Activated CD8-positive, alpha-beta memory T cell treated with anti-CD3 and anti-CD28 coated beads for 4 hours (primary cell): ENCODE results near the gene ENSA.
"Not testable (repeated sequence)": the region's sequence is repeated elsewhere in the genome, so short reads cannot be mapped to it uniquely, and the experiment has no call there.

Experiments used
- DNase-seq, 2 donors: peaks; one replicate each; pipeline ENCODE4 v3.0.0-alpha.2; 2020; ENCODE audit warnings: low read depth in 2 of 2

The ENSA gene, protein sequence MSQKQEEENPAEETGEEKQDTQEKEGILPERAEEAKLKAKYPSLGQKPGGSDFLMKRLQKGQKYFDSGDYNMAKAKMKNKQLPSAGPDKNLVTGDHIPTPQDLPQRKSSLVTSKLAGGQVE

DNA sequence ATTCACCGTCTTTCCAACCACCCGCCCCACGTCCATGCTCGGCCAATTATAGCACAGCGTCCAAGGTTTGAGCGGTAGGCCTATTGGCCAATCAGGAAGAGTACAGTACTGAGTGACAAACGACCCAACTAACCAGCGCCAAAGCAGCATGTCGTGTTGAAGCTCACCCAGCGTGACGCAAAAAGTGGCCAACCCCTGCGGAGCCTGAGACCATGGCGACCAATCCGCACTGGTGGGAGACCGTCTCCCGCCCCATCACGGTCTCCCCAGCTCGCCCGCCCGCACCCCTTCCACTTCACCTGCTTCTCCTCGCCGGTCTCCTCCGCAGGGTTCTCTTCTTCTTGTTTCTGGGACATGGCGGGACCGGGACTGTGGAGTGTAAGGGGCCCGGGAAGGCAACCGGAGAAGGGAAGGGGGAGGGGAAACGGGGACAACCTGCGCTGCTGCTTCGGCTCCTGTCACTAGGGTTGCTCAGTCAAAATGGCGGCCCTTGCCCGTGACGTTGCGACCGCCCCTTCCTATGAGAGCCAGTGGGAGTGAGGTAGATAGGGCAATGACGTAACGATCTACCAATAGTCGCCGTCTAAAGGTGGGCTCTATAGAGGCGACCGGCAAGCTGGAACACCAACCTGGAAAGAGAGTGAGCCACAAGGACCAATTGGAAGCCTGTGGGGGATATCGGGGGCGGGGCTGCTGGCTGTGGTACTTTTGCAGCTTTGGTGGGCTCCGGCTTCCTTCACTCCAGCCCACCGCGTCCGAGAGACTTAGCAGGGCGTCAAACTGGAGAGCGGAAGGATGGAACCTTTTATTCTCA lies at the start of gene ENSA:
Gene ENSA, minus strand, starts transcription at position 498 of the 814 bp plus-strand sequence. Its CDS starts 142 bp downstream, at position 356.
- peak; percentile 89 to 94 for DNase-seq

DNA sequence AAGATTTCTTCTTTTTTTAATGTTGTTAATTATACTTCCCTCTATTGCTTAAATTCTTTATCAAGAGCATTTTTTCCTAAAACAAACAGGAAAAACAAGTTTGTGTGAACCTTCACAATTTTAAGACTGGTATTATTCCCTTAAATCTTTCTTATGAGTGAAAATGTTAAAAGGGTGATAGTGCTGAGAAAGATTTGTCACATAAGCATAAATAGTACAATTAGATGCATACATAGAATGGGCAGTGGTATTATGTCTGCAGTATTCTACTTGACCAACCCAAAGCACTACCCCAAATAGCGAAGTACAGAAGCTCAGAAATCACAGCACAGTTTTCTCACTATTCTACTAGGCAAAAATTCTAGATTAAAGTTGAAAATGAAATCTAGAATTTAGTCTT lies 49.6 kb upstream of the ENSA start:
- no peak for DNase-seq

DNA sequence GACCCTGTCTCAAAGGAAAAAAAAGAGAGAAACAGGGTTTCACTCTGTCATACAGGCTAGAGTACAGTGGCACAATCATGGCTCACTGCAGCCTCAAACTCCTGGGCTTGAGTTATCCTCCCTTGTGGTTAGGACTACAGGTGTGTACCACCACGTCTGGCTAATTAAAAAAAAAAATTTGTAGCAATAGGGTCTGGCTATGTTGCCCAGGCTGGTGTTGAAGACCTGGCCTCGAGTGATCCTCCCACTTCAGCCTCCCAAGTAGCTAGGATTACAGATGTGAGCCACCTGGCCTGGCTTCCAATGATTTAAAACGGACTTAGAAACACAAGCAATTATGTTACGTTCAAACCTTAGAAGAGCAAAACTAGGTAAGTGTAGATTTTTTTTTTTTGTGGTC lies 45.5 kb upstream of the ENSA start:
- DNase-seq: no peak

DNA sequence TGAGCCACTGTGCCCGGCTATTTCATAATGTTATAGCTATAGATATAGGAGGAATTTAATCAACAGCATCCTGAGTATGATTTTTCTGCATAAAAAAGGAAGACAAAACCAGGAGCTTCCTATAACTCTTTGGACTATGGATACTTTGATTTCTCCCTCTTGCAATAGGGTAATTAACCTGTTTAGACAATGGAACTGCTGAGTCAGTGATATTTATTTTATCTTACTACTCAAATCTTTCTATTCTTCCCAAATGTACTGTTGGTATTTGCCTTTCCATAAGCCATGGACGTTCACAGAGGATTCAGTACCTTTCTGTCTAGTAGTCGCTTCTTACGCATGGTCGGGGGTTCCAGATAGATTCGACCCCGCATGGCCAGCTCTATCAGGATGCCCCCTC lies 33.9 kb upstream of the ENSA start:
- DNase-seq: no peak

DNA sequence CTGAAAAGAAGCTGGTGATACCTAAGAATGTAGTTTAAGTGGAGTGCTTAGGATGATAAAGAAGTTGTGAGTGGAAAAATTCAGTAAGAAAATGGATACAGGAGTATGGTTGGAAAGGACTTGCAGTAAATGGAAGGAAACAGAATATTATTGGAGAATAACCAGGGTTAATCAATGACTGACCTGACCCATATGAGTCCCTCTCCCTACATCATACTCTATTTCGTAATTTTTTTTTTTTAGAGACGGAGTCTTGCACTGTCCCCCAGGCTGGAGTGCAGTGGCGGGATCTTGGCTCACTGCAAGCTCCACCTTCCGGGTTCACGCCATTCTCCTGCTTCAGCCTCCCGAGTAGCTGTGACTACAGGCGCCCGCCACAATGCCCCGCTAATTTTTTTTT lies 33.4 kb upstream of the ENSA start:
- DNase-seq: no peak

DNA sequence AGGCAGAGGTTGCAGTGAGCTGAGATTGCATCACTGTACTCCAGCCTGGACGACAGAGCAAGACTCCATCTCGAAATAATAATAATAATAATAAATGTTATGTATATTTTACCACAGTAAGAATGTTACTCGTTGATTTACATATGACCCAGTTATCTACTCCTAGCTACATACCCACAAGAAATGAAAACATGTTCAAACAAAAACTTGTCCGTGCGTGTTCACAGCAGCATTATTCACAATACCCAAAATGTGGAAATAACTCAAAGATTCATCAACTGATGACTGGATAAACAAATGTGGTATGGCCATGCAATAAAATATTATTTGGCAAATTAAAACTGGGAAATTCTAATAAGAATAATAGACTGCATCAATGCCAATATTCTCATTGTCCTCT lies 31.7 kb upstream of the ENSA start:
- DNase-seq: no peak

DNA sequence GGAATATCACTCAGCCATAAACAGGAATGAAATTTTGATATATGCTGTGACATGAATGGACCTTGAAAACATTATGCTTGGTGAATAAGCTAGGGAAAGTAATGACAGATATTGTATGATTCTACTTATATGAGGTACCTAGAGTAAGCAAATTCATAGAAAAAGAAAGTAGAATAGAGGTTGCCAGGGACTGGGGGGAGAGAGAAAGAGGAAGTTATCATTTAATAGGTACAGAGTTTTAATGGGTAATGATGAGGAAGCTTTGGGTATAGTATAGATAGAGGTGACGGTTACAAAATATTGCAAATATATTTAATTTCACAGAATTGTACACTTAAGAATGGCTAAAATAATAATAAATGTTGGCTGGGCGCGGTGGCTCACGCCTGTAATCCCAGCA lies 31.2 kb upstream of the ENSA start:
- no peak for DNase-seq

DNA sequence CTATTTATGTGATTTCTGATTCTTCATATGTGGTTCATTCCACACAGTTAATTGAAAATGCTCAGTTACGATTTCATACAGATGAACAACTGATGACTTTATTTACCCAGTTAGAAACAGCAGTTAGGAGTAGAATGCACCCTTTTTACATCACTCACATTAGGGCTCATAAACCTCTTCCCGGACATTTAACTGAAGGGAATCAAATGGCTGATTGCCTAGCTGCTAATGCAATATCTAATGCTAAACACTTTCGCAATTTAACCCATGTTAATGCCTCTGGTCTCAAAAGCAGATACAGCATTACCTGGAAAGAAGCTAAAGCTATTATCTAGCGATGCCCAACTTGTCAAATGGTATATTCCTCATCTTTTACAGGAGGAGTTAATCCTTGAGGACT lies 27.7 kb upstream of the ENSA start:
- DNase-seq: not testable (repeated sequence)

DNA sequence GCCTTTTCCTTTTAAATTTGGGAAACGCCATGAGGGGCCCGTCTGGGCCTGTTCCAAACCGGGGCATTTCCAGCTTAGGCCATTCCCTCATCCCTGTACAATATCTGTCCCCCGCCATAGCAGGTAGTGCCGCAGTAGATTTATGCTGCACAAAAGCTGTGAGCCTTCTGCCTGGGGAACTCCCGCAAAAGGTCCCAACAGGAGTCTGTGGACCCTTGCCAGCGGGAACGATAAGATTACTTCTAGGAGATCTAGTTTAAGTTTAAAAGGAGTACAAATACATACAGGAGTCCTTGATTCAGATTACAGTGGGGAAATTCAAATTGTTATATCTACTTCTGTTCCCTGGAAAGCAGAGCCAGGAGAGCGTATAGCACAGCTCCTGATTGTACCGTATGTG lies 25.2 kb upstream of the ENSA start:
- DNase-seq: not testable (repeated sequence)

DNA sequence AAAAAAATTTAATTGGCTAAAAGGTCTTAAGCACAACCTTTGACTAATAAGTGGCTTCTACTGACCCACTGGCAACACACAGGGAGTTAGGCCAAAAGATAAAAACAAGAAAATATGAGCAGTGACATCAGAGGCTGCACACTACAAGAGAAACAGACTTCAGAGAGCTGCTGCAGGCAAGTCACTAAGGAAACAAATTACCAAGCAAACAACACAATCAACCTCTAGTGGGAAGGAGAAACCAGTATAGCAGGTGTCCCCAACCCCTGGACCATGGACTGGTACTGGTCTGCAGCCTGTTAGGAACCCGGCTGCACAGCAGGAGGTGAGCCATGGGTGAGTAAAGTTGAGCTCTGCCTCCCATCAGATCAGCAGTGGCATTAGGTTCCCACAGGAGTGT lies 20.8 kb upstream of the ENSA start:
- DNase-seq: no peak

DNA sequence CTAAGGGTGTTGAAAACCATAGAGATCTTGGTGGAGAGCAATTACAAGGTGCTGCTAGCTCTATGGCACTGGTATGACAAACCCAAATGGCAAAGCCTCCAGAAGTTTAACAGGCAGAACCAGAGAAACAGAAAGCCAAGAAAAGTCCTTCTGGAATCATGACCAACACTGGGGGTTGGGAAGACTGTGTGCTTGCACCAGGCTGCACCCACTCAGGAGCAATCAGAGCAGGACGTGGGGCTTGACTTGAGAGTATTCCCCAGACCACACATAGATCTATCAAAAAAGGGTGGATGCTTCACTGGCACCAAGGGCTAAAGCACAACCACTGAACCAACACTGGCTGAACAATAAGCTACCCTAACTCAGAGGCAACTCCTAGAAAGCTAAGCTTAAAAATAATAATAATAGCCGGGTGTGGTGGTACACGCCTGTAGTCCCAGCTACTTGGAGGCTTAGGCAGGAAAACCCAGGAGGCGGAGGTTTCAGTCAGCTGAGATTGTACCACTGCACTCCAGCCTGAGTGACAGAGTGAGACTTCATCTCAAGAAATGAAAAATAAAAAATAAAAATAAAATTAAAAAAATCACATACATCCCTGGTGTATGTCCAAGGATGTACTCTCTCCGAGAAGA lies 20.1 kb upstream of the ENSA start:
- DNase-seq: no peak

DNA sequence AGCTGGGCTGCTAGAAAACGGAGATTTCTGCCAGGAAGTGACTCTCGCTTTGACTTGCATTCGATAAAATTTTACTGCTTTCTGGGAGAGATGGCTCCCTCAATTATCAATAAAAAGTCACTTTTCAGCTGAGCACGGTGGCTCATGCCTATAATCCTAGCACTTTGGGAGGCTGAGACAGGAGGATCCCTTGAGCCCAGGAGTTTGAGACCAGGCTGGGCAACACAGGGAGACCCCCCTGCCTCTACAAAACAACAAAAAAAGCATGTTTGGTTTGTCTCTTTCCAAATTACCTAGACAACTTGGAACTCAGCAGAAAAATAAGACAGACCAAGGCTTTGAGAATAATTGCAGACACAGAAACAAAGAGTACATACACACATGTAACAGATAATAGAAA lies 12.9 kb upstream of the ENSA start:
- DNase-seq: no peak

DNA sequence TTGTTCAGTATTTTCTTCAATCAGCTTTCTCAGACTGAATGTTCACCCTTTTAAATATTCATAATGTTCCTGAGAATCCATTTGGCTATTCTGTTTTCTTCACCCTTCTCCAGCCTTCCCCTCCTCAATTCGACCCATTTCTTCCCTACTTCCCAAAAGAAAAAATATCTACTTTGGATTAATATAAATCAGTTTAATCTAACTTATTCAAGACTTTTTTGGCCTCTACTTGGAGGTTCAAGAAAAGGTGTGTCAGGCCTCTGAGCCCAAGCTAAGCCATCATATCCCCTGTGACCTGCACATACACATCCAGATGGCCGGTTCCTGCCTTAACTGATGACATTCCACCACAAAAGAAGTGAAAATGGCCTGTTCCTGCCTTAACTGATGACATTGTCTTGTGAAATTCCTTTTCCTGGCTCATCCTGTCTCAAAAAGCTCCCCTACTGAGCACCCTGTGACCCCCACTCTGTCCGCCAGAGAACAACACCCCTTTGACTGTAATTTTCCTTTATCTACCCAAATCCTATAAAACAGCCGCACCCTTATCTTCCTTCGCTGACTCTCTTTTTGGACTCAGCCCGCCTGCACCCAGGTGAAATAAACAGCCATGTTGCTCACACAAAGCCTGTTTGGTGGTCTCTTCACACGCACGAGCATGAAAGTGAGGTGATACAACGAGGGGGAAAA lies 11.9 kb upstream of the ENSA start:
- DNase-seq: not testable (repeated sequence)

DNA sequence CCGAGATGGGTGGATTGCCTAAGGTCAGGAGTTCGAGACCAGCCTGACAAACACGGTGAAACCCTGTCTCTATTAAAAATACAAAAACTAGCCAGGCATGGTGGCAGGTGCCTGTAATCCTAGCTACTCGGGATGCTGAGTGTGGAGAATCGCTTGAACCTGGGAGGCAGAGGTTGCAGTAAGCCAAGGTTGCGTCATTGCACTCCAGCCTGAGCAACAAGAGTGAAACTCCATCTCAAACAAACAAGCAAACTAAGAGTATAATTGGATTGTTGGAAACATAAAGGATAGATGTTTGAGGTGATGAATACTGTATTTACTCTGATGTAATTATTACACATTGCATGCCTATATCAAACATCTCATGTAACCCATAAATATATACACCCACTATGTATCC lies 9.0 kb upstream of the ENSA start:
- DNase-seq: not testable (repeated sequence)

DNA sequence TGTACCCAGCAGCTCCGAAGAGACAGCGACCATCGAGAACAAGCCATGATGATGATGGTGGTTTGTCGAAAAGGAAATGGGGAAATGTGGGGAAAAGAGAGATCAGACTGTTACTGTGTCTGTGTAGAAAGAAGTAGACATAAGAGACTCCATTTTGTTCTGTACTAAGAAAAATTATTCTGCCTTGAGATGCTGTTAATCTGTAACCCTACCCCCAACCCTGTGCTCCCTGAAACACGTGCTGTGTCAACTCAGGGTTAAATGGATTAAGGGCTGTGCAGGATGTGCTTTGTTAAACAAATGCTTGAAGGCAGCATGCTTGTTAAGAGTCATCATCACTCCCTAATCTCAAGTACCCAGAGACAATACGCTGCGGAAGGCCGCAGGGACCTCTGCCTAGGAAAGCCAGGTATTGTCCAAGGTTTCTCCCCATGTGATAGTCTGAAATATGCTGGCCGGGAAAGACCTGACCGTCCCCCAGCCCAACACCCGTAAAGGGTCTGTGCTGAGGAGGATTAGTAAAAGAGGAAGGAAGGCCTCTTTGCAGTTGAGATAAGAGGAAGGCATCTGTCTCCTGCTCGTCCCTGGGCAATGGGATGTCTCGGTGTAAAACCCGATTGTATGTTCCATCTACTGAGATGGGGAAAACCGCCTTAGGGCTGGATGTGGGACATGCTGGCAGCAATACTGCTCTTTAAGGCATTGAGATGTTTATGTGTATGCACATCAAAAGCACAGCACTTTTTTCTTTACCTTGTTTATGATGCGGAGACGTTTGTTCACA lies 5.6 kb upstream of the ENSA start:
- DNase-seq: not testable (repeated sequence)

DNA sequence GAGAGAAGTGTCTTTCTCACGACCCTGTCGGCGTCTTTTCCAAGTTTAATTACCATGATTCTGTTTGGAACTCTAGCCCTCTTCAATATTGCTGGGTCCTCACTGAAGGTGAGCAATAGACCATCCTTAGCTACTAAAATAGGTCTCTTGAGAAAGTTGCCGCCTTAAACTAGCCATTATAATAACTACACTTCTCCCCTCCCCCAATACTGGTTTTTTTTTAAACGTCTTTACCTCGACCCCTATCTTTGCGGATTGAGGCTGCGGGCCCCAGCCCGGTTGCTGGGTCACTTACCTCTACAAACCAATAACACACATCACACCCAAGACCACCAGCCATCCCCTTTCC lies 672 bp downstream of the ENSA start:
- no peak for DNase-seq

DNA sequence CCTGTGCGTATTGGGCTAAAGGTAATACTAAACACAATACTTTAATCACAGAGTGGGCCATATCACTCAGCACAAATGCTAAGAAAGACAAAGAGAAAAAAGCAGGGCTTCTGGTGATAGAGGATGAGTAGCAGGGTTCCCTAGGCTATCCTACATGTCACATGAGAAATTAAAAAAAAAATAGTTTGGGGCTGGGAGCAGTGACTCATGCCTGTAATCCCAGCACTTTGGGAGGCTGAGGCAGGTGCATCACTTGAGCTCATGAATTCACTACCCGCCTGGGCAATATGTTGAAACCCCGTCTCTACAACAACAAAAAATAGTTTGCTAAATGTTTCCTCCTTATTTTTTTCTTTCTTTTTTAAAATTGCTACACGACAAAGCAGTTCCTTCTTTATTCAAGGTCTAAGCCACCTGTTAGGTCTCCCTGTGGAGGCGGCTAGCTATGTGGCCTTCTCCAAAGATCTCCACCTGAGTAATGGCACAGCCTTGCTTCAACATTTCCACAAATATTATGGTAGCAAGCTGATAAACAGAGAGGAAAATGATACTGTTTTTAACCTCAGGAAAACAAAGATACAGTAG lies 1.5 kb downstream of the ENSA start:
- no peak for DNase-seq

DNA sequence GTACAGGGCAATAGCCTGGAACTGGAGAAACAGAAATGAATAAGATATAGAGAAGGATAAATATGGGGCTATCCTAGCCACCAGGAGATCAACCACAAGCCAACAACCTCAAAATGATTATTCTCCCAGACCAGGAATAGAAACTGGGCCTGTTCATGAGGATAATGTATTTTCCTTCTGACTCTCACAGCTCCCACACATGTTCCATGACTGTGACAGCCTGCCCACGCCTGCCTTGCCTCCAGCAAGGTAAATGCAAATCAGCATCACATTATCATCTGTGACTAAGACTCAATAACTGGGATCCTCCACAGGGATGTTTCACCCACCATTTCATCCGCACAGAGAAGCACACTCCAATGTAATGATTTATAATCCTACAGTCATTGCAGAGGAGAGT lies 3.3 kb downstream of the ENSA start:
- DNase-seq: no peak

DNA sequence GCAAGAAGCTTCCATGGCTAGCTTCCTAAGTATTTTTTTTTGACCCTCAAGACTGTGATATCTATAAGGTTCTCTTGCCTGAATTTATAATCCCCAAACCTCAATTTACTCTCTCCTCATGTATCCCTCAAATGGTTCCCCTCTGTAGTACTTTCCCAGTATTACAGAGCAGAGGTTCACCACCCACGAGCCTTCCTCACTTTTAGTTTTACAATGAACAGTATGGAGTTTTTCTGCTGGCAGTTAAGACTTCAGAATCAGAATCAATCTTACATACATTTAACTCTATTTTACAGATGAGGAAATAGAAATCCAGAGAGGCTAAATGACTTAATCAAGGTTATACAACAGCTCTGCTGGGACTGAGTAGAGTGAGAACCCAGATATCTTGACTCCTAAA lies 4.9 kb downstream of the ENSA start:
- DNase-seq: not testable (repeated sequence)

DNA sequence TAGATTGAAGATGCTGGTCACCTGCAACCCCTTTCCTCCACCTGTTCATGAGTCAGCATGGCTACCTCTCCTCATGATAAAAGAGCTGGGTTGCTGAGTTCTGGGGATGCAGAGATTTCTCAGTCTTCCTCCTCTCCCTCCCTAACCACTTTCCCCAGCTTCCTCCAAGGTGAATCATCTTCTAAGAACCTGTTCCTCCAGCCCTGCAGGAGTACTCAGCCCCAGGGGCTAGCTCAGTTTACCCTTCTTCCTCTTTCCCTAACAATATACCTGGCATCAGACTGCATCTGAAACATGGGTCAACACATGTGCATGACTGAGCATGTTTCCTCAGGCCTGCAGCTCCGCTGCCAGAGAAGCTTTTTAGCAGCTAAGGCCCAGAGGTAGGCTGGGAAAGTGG lies 5.3 kb downstream of the ENSA start:
- DNase-seq: not testable (repeated sequence)

DNA sequence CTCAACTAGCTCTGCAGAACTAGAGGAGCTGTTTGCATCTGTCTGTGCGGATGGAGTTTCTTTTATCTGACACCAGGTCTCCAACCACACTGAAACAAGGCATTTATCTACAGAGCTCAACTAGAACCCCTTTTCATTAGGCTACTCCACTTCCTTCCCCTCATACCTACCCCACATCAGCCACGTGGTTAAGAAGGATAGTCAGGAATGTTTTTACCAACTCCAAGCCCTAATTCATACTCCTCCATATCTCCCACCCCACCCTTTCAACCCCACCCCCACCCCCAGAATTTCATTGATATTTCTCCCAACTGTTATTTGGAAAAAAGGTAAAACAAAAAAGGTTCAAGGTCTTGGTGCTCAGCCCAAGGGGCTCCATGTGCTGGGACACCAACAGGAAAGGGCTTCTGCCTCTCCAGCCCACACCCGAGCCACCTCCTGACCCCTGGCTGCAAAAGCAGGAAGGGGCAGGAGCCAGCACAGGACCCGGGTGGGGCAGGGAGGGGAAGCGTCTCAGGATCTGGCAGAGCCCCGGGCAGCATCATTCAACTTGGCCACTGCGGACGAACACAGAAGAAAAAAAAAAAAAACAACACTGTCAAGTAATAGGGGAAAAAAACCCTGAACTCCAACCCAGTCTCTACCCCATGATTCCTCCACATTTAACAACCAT lies 7.0 kb downstream of the ENSA start:
- DNase-seq: no peak
